G401 (cell line): ENCODE data around the gene RHEB. TPM values are rescaled to one million over a fixed set of nuclear protein-coding genes. Genes with fewer than 3 reads are reported as not detected.

Source experiments
- DNase-seq: peaks from one replicate; pipeline ENCODE4 v3.0.0-alpha.2; 2015; ENCODE audit warnings: low spot score
- in situ Hi-C: cut with HindIII; loops from 2 replicates; pipeline ENCODE4 v1.10.0; 2016; ENCODE audit warnings: low sequenced_read_pairs, mixed read lengths
- total RNA-seq: library from RNA; depleted of rRNA; stranded (reverse); fragments of >200 nt; shearing (Covaris generic); gene quantifications from 2 replicates; pipeline ENCODE4 v1.2.3, GENCODE V29; 2014

Gene RHEB
- total RNA-seq, 1 experiment from 2014 or later = 156 TPM

DNA sequence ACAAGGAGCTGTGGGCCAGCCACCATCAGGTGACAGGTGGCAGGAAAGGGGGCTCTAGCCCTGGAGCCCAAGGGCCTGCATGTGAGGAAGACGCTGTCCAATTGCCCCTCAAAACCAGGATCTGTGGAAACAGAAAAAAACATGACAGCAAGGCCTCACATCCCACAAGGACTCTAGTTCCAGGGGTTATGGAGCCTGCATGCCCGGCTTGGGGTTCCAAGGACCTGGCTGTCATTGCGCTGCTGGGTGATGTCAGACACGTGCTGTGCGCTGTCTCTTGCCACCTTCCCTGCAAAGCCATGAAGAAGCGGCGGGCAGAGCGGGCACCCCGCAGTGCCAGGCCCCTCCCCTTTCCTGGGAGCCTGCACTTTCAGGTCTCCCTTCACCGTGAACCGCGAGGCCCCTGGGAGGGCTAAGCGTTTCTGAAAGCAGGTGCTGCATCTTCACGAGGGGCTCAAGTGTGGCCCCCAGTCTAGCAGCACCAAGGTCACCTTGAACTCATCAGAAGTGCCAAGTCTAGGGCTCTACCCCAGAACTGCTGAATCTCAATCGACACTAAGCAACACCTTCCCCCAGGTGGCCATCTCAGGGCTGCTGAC, 64.7 kb downstream of the RHEB start:
- DNase-seq = no peak
- in situ Hi-C loops = no loop called here

DNA sequence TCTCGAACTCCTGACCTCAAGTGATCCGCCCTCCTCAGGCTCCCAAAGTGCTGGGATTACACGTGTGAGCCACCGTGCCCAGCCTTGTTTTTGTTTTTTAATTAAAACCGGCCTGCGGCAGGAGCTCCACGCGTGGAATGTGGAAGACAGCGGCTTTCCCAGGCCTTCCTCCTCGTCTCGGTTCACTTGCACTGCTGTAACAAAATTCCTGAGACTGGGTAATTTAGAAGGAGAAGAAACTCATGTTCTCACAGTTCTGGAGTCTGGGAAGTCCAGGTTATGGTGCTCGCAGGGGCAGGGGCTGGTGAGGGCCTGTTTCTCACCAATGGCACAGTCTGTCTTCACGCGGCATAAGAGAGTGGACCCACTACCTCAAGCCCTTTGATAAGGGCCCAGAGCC, 65.4 kb downstream of the RHEB start:
- in situ Hi-C loops = no loop called here

DNA sequence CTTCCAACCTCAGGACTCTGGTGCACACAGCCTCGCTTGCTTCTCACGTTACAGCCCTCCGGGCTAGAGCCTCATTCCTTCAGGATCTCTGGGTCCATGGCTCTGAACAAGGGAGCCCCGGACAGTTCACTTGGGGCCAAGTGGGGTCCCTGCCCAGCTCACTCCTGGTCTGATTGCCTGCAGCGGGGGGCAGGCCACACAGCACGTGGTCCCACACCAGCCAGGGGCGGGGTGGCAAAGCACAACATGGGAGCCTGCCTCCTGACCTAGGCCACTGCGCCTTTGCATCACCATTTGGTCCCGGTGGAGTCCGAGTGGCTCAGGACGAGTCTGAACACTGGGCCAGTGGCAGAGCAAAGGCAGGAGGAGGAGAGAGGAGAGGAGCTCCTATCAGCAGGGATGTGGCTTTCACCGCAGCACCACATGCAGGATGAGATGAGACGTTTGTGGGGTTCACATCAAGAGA, 66.3 kb downstream of the RHEB start:
- in situ Hi-C loops = no loop called here

More for the DNA sequence above, 65.4 kb downstream of the RHEB start:
- DNase-seq = no peak

DNA sequence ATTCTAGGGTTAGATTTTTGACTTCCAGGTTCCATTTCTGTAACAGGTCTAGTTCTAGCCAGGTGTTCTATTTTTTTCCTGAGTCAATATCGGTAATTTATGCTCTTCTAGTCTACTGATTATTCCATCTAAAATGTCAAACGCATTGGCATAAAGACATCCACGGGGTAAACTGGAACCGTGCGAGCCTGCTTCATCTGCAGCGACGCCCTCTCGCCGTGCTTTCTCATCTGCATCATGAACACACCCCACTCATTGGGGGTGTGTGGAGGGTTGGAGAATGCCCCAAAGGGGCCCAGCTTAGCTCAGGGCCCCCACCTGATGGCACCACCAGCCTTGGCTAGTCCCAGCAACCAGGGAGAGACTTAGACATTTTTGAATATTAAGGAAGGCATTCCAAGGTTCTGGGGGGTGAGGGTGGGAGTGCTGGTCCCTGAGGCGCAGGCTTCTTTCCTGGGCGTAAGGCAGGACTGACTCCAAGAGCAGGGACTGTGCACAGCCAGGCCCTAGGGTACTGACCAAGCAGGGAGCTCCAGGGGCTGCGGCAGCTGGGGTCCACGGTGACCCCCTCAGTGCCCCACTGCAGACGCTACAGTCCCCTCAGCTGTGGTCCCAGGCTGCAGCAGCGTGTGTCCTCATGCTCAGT, 66.9 kb downstream of the RHEB start:
- in situ Hi-C loops = no loop called here
- no peak for DNase-seq

More for the DNA sequence above, 66.3 kb downstream of the RHEB start:
- DNase-seq = no peak

DNA sequence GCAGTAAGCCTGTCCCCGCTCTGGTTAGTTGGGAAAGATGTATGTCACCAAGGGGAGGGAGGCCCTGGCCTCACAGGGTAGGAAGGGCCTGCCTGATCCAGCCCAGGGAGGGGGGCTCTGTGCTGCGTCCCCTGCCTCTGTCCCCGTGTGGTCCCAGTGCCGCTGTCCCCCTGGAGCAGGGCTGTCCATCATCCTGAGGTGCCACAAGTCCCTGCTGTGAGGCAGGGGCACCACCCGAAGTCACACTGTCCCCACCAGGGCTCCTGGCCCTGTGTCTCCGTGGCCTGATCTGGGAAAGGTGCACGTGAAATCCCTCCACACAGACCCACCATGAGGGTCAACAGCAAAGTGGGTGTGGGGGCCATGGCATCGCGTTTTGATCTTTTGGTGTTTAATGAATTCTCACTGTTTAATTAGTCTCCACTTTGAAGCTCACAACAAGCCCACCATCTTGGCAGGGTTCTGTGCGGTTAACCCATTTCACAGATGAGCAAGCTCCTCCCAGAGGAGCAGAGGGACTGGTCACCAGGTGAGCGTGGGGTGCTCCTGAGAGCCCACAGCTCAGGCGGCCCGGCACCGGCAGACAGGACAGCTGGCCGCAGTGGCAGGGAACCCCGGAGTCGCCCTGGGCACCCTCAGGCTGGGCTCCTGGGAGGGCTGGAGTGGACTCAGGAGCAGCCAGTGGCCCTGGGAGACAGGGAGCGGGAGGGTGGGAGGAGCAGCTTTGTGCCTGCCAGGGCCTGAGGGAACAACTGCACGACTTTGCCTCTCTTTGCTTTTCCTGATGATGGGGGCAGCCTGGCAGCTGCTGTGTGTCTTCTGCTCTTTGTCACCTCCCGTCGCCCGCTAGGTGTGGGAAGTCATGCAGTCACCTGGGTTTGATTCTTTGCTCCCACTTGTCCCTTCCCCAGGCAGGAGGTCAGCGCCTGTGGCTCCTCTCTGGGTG, 67.8 kb downstream of the RHEB start:
- no peak for DNase-seq
- in situ Hi-C loops = no loop called here

DNA sequence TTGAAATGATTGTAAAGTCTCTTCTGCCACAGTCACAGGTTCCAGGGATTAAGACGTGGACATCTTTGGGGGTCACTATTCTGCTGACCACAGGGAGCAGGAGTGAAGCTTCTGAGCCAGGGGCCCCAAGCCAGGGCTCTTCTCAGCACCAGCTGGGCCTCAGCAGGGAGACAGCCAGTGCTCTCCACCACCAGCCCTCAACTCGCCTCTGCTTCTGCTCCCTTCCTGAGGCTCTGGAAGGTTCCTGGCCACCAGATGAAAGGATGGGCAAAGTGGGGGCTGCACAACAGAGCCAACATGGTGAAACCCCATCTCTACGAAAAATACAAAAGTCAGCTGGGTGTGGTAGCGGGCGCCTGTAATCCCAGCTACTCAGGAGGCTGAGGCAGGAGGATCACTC, 68.5 kb downstream of the RHEB start:
- in situ Hi-C loops = no loop called here
- DNase-seq = no peak

DNA sequence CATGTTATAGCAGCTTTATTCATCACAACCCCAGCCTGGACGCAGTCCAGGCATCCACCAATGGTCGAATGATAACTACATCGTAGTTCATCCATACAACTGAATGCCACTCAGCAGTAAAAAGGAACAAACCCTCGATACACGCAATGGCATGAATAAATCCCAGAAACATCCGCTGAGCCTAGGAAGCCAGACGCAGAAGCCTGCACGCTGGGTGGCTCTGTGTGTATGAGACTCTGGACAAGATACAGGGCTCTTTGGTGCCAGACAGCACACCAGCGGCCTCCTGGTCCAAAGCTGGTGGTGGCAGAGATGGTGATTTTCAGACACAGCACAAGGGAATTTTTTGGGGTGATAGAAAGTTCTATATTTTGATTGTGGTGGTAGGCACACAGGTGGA, 69.7 kb downstream of the RHEB start:
- DNase-seq = no peak
- in situ Hi-C loops = no loop called here

DNA sequence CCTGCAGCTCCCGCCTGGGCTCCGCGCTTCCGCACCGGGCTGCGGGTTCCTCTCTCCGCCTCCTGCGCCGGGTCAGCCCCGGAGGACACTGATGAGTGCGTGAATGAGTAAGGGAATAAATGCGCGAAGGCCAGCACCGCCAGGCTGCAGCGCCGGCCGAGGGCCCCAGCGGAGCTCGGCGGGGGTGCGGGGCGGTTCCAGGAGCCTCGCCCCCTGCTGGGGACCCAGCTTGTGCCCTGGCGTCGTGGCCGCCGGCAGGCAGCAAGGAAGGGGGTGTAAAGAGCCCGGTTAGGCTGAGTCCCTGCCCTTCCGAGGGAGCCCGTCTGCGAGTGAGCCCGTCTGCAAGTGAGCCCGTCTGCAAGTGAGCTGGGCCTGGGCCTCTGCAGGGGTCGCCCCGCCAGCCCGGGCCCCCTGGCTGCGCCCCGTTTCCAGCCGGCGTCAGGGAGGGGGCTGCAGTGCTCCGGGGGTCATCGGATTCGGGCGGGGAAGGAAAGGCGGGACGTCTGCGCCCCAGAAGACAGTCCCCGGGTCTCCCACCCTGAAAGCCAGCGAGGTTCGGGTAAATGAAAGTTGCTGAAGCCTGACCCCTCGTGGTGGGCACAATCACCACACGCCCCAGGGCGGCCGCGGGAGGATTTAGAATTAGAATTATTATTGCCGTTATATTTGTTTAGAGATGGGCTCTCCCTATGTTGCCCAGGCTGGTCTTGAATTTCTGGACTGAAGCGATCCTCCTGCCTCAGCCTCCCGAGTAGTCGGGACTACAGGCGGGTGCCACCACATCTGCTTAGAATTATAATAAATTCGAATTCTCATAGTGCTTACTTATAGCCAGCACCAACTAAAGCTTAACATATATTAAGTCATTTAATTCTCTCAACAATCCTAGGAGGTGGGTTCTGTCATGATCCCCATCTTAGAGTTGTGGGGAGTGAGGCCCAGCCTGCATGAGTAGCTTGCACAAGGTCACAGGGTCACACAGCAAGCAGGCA, 71.1 kb downstream of the RHEB start:
- peak; percentile 34 for DNase-seq
- in situ Hi-C loops = no loop called here

DNA sequence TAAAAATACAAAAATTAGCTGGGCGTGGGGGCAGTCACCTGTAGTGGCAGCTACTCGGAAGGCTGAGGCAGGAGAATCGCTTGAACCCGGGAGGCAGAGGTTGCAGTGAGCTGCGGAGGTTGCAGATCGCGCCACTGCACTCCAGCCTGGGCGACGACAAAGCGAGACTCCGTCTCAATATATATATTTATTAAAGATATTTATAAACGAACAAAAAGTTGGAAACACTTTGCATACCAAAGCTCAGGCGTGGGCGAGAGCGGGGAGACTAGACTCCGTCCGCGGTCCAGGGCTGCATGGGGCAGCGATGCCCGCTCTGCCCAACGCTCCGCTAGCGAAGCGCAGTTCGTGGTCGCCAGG, 71.8 kb downstream of the RHEB start:
- in situ Hi-C loops = no loop called here
- no peak for DNase-seq

DNA sequence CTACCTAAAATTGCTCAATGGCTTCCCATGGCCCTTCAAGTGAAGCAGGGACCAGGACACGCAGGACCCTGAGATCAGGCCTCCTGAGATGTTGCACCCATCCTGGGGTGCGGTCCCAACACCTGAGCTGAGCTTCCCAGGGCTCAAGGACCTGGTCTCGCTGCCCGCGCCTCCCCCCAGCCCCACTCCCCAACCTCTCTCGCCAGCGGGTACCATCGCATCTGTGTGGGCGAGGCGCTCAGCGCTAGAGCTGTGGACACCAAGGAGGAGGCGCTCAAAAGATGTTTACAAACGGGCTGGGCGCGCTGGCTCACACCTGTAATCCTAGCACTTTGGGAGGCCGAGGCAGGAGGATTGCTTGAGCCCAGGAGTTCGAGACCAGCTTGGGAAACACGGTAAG, 72.4 kb downstream of the RHEB start:
- DNase-seq = no peak
- in situ Hi-C loops = no loop called here

DNA sequence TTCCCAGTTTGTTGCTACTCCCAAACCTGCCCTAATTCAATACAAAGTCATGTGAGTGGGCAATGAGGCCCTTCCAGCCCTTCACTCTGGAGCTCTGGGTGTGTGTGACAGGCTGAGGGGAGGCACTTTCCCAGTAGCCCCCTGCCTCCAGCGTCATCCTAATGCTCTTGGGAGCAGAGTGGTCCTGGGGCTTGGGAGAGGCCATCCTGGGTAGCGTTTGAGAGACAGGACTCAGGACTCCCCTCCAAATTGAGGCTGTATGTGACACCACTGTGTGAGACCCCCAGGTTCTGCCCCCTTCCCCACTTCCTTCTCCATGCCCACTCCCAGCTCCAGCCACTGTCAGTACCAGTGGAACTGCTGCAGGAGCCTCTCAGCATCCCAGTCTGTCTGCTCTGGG, 73.3 kb downstream of the RHEB start:
- in situ Hi-C loops = no loop called here
- no peak for DNase-seq

DNA sequence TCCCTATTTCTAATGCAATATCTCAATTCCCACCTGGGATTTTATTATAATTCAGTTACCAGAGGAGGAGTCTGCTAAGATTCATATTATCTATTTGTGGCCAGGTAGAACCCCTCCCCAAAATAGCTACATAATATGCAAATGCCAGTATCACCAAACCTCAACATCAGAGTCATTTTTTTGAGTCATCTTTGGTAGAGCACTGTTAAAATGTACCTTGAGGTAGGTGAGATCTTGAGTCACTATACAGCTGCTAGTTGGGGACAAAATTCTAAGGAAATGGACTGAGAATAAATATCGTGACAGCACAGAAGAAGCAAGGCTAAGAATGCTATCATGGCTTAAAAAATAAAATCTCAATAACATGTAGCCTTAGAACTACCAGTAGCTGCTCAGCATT, 75.1 kb downstream of the RHEB start:
- no peak for DNase-seq
- in situ Hi-C loops = no loop called here

DNA sequence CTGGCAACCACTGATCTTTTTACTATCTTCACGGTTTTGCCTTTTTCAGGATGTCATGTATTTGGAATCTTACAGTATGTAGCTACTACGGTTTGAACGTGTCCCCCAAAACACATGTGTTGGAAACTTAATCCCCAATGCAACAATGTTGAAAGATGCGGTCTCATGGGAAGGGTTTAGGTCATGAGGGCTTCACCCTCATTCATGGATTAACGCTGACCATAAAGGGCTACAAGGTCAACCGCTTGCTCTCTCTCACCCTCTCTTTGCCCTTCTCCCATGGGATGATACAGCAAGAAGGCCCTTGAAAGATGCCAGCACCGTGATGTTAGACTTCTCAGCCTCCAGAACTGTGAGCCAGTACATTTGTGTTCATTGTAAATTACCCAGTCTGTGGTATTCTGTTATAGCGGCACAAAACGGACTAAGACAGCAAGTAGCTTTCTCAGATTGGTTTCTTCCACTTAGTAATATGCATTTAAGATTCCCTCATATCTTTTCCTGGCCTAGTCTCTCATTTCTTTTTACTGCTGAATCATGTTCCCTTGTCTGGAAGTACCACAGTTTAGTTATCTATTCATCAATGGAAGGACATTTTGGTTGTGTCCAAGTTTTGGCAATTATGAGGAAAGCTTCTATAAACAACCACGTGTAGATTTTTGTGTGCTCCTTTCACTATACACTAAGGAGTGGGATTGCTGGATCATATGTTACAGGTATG, 76.8 kb downstream of the RHEB start:
- in situ Hi-C loops = no loop called here
- DNase-seq = no peak

DNA sequence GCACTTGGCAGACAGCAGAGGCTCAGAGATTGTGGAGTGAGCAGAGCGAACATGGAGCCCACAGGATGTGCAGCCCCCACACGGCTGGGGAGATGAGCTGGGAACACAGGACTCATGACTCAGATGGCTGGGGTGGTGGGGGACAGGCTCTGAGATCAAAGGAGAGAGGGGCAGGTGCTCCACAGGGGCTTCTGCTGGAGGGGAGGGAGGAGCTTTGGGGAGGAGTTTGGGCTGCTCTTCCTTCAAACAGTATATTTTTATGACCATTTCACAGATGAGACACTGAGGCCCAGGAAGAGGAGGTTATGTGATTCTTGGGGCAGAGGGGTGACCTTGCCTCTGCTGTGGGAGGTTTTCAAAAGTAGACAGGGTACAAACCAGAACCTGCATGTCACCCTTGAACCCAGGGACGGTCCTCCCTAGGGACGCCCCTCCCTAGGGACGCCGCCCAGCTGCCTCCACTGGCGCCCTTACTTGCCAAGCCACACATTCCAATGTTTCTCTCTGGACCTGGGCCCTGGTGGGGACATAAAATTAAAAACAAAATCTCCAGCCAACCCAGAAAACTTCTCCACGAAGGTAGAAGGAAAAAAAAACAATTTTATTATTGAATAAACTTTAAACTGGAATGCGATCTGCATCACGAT, 78.8 kb downstream of the RHEB start:
- in situ Hi-C loops = no loop called here
- DNase-seq = no peak

DNA sequence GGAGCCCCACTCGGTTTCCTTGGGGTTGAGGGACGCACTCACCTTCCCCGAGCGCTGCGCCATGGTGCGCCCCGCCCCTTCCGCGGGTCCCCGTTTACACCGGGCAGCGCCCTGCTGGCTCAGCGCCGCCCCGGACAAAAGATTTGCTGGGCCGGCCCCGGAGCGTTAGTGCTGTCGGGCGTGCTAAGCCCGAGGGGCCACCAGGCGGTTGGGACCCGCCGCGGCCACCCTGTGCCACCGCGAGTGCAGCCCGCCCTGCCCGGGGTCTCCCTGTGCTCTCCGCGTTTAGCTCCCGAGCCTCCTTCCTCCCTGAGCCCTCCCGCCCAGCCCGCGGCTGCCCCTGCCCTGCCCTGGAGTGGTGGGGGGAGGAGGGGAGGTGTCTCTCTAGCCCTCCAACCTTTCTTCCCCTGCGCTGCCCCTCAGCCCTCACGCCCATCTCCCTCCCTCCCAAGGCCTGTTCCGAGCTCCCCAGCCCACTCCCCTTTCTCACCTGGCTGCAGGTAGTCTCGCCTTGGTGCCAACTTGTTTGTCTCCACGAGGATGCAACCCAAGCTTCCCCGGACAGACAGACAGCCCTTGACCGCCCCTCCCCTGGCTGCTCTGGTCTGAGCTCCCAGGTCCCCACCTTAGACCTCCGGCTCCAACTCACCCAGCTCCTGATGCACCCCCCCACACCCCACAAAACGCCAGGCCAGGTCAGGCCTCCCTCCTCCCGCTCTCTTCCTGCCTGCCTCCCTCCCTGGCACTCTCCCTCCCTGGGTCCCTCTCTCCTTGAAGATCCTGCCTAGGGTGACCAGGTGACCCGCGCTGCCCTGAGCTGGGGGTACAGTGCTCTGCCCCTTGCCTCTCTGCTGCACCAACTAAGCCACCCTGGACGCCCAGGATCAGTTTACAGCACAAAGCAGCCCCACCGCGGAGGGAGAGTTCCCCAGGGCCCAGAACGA, 79.6 kb downstream of the RHEB start, which contains the start of gene CRYGN:
TSS of gene CRYGN (minus strand) at position 287 of the 944 bp plus-strand sequence. CDS start at position 63, 224 bp downstream.
- in situ Hi-C loops = no loop called here
- DNase-seq = no peak

DNA sequence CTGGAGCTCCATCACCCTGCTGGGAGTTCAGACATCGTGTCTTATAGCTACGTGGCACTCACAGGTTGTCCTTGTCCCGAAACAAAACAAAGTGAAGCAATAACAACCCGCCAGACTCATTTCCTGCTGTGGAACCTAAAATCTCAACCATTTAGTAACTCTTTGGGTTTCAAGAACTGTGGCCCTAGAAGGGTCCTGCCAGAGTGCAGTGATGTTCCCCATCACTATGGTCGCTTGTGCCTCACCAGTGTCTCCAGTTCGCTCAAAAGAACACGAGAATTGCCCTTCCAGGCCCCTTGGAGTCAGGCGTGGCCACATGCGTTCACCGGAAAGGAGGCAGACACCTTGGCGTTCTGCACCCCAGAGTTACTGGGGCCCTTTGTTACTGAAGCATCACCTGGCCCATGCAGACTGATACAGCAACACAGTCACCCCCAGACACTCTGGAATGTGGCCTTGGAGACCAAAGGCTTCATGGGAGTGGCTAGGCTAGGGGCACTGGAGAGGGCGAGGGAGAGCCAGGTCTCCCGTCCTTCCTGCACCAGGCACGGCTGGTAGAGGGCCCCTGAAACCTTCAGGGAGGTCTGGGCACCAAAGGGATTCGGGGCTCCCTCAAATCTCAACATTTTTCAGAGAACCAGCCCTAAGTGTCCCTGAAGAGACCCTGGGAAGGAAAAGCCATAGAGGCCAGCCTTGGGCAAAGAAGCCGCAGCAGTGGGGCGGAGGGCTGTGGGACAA, 80.7 kb downstream of the RHEB start:
- in situ Hi-C loops = no loop called here
- no peak for DNase-seq
